GM12891 (cell line): Measurements from ENCODE around the gene KRTAP1-5.

Experiments used
- PAX5 ChIP-seq: IDR thresholded peaks from 2 replicates; pipeline ENCODE4 v1.6.1; 2011; ENCODE audit warnings: low read length, moderate library complexity, mild to moderate bottlenecking; ENCODE audit not compliant: insufficient read depth, severe bottlenecking
- POLR2A ChIP-seq: IDR thresholded peaks from 2 replicates; pipeline ENCODE4 v1.6.1; 2011; ENCODE audit warnings: low read depth, low read length, control low read depth
- POLR2AphosphoS5 ChIP-seq: IDR thresholded peaks from 2 replicates; pipeline ENCODE4 v1.6.1; 2011; ENCODE audit warnings: low read depth, low read length, control low read depth

GRCh38 chr17:40980117-40980516 lies 46.9 kb downstream of the KRTAP1-5 start:
- TF ChIP-seq PAX5: no peak
- no peak for TF ChIP-seq POLR2A
- no peak for TF ChIP-seq POLR2AphosphoS5
